Measurements from ENCODE around the gene UROS.
A peak's percentile ranks its signal among the peaks of the same experiment; 100 is the strongest.

UROS gene

GRCh38 chr10:125757742-125758141 lies 65.3 kb downstream of the UROS start:
- no peak for DNase-seq

GRCh38 chr10:125756853-125757487 lies 66.1 kb downstream of the UROS start:
- DNase-seq: peak in 1 of 3 experiments; percentile 1

- DNase-seq: no peak
Observed at GRCh38 chr10:125756196-125756595, 66.9 kb downstream of the UROS start.

- no peak for DNase-seq
Observed at GRCh38 chr10:125747417-125747816, 75.6 kb downstream of the UROS start.

- no peak for DNase-seq
Observed at GRCh38 chr10:125744909-125745308, 78.1 kb downstream of the UROS start.

GRCh38 chr10:125742465-125742864 lies 80.6 kb downstream of the UROS start:
- no peak for DNase-seq

- DNase-seq: no peak
Observed at GRCh38 chr10:125739994-125740679, 82.9 kb downstream of the UROS start.
